ENCODE data around the gene UST.

The UST gene

DNA sequence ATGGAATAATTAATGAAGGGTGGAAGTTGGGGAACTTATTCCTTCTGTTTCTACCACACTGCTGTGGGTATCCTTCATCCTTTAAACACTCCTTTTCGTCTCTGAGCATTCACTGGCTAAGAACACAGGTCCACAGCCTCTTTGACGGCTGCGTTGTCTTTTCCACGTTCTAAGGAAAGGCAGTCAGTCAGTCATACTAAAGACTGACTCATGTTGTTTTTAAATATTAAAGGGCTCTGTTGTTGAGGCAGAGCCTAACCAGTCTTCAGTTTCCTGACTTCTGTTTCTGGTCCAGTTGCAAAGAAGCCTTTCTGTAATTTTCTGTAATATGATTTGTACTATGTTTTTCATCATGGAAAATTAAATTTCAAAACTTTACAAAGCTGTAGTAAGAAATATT is 48.0 kb downstream of the UST start:
- Mint-ChIP-seq H3K36me3 (peaks cover 15% of the 10 kb centered on the region), H3K27ac (no peak overlapping the region), H3K4me3 (no peak overlapping the region), H3K27me3 (no peaks in the 10 kb centered on the region), H3K4me1 (peaks cover 50% of the 10 kb centered on the region), H3K9me3 (peaks cover 3% of the 10 kb centered on the region)
- no peak for ATAC-seq

DNA sequence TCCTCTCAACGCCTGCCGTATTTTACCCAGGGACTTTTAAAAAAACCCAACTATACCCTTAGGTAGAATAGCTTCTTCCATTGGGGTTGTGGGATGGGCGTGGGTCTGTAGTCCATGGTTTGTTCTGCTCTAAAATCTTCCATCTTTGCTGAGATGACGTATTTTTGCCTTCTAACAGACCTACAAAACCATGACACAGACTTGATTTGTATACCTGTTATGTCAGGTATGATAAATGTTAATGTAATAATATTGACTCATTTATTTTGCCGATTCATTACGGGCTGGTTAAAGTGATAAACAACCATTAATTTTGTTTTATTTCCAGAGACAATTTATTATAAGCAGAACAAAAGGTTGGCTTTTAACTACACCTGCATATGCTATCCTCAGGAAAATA is 48.7 kb downstream of the UST start:
- peaks cover 50% of the 10 kb centered on the region for H3K4me1 Mint-ChIP-seq

DNA sequence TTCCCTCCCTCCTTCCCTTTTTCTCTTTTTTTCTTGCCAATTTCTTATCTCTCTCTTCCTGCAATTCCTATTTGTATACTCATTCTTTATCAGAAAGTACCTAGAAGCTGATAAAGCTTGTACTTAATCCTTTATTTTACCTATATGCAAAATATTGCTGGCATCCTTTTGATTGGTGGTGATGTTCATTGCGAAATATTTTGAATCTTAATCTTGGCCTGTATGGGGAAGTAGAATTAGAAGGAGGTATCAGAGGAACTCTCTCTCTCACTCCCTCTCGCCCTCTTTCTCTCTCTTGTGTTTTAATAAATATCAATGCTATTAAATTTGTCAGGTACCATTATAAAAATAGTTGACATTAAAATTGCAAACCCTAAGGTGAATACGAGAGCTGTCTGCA is 52.8 kb downstream of the UST start:
- no peak overlapping the region for H3K4me3 Mint-ChIP-seq
- H3K4me1 Mint-ChIP-seq = peaks cover 60% of the 10 kb centered on the region
- H3K9me3 Mint-ChIP-seq = no peaks in the 10 kb centered on the region
- ATAC-seq = no peak
- no peak overlapping the region for H3K27ac Mint-ChIP-seq
- H3K27me3 Mint-ChIP-seq = no peaks in the 10 kb centered on the region
- no peaks in the 10 kb centered on the region for H3K36me3 Mint-ChIP-seq

More for the DNA sequence above, 48.7 kb downstream of the UST start:
- Mint-ChIP-seq H3K36me3 (peaks cover 15% of the 10 kb centered on the region), H3K9me3 (peaks cover 3% of the 10 kb centered on the region), H3K4me3 (no peak overlapping the region), H3K27ac (no peak overlapping the region), H3K27me3 (no peaks in the 10 kb centered on the region)
- no peak for ATAC-seq

DNA sequence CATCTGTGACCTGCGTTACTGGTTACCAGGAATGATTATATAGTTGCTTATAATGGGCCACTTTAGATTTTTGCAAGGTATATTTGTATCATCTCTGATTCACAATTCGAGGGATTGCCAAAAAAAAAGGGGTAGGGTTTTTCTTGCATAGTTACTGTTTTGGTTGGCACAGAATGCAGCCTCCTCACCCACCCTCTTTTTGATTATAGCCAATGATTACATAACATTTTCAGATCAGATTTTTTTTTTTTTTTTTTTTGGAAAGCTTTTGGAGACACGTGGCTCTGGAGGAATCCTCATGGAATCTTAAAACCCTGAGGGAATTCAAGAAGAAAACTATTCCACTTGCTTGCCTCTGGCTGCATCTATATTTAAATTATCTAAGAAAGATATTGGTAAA is 53.7 kb downstream of the UST start:
- H3K9me3 Mint-ChIP-seq = no peaks in the 10 kb centered on the region

DNA sequence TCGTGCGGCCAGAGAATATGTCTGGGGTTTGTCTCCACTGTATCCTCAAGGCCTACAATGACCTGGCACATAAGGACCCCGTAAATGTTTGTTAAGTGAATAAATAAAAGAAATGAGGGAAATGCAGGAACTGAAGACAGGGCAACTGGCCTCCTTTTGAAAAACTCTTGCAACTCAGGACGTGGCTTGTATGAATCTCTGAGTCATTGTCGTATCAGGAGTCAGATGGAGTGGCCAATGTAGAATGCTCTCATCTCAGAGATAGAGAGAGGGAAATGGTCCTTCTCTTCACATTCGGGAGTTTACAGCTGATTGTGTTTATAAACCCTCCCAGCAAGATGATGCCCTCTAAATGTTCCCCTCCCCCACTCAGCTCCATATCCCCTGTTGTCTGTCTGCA is 57.1 kb downstream of the UST start:
- ATAC-seq = no peak
- H3K27ac Mint-ChIP-seq = no peak overlapping the region
- no peak overlapping the region for H3K4me3 Mint-ChIP-seq
- H3K27me3 Mint-ChIP-seq = no peaks in the 10 kb centered on the region
- H3K4me1 Mint-ChIP-seq = peaks cover 69% of the 10 kb centered on the region
- peaks cover 5% of the 10 kb centered on the region for H3K36me3 Mint-ChIP-seq
- no peaks in the 10 kb centered on the region for H3K9me3 Mint-ChIP-seq

More for the DNA sequence above, 53.7 kb downstream of the UST start:
- H3K4me1 Mint-ChIP-seq = peaks cover 60% of the 10 kb centered on the region
- no peaks in the 10 kb centered on the region for H3K27me3 Mint-ChIP-seq
- peak overlapping the region; percentile 31 for H3K27ac Mint-ChIP-seq
- no peaks in the 10 kb centered on the region for H3K36me3 Mint-ChIP-seq
- no peak for ATAC-seq
- no peak overlapping the region for H3K4me3 Mint-ChIP-seq

DNA sequence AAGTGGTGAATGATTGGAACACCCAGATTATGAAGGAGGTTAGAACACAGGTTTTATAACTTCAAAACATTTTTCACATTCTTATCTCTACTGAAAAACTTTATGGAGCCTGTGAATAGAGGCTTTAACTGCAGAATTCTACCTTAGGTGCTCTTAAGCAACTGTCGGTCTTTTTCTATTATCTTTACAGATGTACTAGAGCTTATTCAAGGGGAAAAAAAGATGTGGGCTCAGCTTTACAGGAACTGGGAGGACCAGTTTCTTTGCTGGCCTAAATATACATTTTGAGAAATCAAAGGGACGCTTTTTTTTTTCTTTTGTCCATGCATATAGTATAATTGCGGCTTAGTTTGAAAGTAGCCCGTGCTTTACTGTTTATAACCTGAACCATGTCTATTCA is 58.9 kb downstream of the UST start:
- no peak for ATAC-seq
- Mint-ChIP-seq H3K36me3 (peaks cover 9% of the 10 kb centered on the region), H3K9me3 (no peaks in the 10 kb centered on the region), H3K4me1 (peaks cover 59% of the 10 kb centered on the region), H3K27me3 (no peaks in the 10 kb centered on the region), H3K4me3 (no peak overlapping the region), H3K27ac (no peak overlapping the region)

DNA sequence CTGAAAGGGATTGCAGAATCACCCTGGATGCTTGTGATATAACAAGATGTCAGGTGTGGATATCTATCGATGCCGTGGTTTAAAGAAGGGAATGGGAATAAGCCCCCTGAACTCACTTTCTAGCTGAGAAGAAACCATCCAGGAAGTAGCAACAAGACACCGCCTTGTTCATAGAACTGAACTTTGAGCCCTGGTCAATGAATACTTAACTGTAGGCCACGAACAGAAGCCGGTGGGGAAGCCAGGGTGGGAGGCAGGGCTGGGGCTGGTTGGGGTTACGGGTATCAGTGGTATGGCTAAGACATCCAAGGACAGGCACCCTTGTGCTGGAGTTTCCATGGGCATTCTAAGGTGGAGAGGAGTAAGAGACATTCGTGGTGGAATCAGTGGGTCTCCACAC is 61.0 kb downstream of the UST start:
- Mint-ChIP-seq H3K9me3 (no peaks in the 10 kb centered on the region), H3K27ac (peak overlapping the region; percentile 4), H3K36me3 (peaks cover 9% of the 10 kb centered on the region), H3K4me1 (peaks cover 48% of the 10 kb centered on the region), H3K27me3 (no peaks in the 10 kb centered on the region), H3K4me3 (no peak overlapping the region)
- ATAC-seq = no peak

DNA sequence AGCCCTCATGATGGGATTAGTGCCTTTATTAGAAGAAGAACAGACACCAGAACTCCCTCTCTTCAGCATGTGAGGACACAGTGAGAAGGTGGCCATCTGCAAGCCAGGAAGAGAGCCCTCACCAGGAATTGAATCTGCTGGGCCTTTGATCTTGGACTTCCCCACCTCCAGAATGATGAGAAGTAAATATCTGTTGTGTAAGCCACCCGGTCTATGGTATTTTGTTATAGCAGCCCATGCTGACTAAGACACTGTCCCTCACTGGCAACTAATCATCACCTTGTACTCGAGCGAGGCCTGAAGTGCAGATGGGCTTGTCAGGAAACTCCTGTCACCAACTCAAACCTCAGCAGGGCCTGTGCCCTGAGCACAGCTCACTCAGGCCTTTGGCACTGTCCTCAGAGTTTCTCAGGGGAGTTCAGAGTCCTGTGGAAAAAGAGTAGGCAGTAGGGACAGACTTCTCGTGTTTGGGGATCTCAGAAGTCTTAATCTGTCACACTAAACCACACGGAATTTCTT is 62.0 kb downstream of the UST start:
- H3K4me3 Mint-ChIP-seq = no peak overlapping the region
- peaks cover 9% of the 10 kb centered on the region for H3K36me3 Mint-ChIP-seq
- ATAC-seq = peak; percentile 20
- H3K27ac Mint-ChIP-seq = peak overlapping the region; percentile 53
- no peaks in the 10 kb centered on the region for H3K9me3 Mint-ChIP-seq
- peaks cover 38% of the 10 kb centered on the region for H3K4me1 Mint-ChIP-seq
- no peaks in the 10 kb centered on the region for H3K27me3 Mint-ChIP-seq

DNA sequence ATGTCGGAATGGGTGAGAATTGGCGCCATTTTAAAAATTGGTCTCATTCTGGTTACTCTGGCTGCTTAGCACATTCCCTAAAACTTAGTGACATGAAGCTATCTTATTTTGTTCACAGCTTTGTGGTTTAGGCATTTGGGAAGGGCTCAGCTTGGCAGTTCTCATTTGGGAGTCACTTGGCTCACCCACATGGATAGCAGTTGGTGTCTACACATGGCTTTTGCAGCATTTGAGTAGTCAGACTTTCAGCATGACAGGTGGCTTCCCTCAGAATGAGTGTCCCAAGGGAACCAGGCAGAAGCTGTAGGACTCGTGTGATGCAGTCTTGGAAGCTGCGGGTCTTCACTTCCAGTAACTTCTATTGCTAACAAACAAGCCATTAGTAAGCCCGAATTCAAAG is 64.6 kb downstream of the UST start:
- Mint-ChIP-seq H3K4me3 (no peak overlapping the region), H3K9me3 (peaks cover 3% of the 10 kb centered on the region), H3K27ac (no peak overlapping the region), H3K27me3 (no peaks in the 10 kb centered on the region), H3K4me1 (peaks cover 36% of the 10 kb centered on the region), H3K36me3 (peaks cover 17% of the 10 kb centered on the region)
- ATAC-seq = no peak

DNA sequence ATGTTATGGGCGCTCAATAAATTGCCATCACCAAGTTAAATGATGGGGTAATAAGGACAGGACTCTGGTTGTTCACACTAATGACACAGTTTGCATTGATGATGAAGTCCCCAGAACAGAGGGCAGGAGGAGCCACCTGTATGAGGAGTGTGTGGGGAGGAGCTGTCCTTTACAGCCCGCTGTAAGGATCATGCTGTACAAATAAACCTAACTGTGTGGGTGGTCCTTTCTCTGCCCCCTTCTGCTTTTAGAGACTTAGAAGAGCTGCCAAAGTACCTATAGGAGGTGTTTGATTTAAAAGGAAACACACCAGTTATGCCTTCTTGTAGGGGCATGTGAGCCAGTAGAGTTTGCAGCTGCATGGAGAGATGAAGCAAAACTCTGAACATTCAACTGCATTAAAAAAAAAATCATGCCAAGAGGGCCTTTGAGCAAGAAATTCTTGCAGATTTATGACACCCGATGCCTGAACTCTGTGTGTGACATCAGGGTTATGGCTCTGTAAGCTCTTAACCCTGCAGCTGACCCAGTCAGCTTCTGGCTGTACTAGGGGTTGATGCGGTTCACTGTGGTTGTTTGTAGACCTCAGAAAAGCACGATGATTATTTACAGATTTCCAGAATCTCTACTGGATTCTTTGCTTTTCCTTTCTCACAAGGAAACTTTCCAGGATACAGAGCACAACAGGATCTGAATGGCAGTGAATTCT is 67.4 kb downstream of the UST start:
- Mint-ChIP-seq H3K4me3 (no peak overlapping the region), H3K9me3 (peaks cover 3% of the 10 kb centered on the region), H3K4me1 (peaks cover 17% of the 10 kb centered on the region), H3K27me3 (no peaks in the 10 kb centered on the region), H3K36me3 (peaks cover 9% of the 10 kb centered on the region), H3K27ac (no peak overlapping the region)
- no peak for ATAC-seq

DNA sequence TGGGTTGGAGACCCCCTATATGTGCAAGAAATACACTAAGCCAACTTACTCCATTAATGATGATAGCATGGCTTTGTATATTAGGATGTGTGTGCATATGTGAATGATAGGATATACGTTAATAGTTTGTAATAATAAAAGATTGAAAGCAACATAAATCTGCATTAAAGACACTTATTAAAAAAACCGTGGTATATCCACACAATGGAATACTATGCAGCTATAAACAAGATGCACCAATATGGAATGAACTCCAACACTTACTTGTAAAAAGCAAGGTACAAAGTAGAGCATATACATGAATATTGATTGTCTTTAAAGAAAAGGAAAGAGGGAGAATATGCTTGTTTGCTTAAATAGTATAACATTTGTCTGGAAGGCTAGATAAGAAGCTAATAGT is 68.0 kb downstream of the UST start:
- Mint-ChIP-seq H3K4me3 (no peak overlapping the region), H3K36me3 (peaks cover 7% of the 10 kb centered on the region), H3K9me3 (peaks cover 3% of the 10 kb centered on the region), H3K27me3 (no peaks in the 10 kb centered on the region), H3K4me1 (peaks cover 18% of the 10 kb centered on the region), H3K27ac (no peak overlapping the region)
- no peak for ATAC-seq

DNA sequence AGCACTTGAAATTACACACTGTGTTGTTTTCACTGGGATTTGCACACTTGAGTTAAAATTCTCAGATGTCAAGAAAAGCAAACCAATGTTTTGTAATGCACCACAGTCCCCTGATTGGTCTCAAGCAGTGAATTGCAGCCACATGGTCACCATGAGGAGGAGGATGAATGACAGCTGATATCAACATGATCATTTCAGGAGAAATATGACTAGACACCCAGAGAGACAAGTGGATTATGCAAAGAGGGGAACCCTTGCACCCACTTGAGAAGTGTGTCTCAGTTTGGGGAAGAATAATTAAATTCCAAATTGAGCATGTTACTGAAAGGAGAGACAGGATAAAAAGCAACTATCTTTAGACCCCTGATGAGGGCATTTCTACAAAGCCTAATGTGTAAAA is 69.3 kb downstream of the UST start:
- H3K36me3 Mint-ChIP-seq = peaks cover 7% of the 10 kb centered on the region
- H3K4me3 Mint-ChIP-seq = no peak overlapping the region
- no peak for ATAC-seq
- peaks cover 20% of the 10 kb centered on the region for H3K4me1 Mint-ChIP-seq
- H3K27ac Mint-ChIP-seq = no peak overlapping the region
- peaks cover 3% of the 10 kb centered on the region for H3K9me3 Mint-ChIP-seq
- no peaks in the 10 kb centered on the region for H3K27me3 Mint-ChIP-seq

DNA sequence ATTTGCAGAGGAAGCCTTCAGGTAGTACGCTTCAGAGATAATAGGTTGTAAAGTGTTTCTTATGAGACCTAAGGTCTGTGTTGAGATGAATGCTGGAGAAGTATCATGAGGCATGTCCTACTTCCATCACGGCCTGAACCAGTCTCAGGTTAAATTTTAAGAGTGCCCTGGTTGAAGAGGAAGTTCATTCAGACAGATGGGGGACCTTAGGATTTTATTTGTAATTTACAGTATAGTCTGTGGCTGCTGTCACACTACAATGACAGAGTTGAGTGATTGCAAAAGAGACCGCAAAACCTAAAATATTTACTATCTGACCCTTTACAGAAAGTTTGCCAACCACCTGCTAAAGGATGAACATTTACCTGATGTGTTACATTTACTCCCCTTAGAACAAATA is 70.9 kb downstream of the UST start:
- Mint-ChIP-seq H3K27me3 (no peaks in the 10 kb centered on the region), H3K9me3 (peaks cover 3% of the 10 kb centered on the region), H3K27ac (no peak overlapping the region), H3K4me3 (no peak overlapping the region), H3K4me1 (peaks cover 28% of the 10 kb centered on the region), H3K36me3 (peaks cover 7% of the 10 kb centered on the region)
- no peak for ATAC-seq

DNA sequence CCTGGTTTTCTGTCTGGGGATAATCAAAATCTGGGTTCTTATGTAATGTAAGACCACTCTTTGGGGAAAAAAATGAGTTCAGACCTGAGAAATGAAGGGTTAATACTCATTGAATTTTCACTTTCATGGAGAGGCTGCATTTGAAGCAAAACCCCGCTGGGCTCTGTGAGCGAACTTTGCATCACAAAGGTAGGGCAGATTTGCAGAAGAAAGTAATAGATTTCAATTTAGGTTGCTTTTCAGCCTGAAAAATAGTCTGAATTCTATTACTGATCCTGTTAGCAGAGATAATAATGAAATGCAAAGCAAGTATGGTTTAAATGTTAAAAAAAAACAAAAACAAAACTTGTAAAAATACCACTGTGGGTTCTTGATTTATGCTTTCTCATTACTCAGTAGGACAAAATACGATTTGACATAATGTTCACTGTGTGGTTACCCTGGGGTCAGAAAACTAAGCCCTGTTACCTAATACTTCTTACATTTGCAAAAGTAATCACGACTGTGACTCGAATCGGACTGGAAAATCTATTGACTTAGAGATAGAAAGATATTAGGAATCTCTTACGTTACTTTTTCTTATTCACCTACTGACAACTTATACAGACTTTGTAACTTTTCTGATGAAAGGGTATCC is 72.2 kb downstream of the UST start:
- Mint-ChIP-seq H3K4me3 (no peak overlapping the region), H3K27ac (peak overlapping the region; percentile 22), H3K36me3 (peaks cover 7% of the 10 kb centered on the region), H3K9me3 (peaks cover 3% of the 10 kb centered on the region), H3K4me1 (peaks cover 41% of the 10 kb centered on the region), H3K27me3 (no peaks in the 10 kb centered on the region)
- no peak for ATAC-seq

DNA sequence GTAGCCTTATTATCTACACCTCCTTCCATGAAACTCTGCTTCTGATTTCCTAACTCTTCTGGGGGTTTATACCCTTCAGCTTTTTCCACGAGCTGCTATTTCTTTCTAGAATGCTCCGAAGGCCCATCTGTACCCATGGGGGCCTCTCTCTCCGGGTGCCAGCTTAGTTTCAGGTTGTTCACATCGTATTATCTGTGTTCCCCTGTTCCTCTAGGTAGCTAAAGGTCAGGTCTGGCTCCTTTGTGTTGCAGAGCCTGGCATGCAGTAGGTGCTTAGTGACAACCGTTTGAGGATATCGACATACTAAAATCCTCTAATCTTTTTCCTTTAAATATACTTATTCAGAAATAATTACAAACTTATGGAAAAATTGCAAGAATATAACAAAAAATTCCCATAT is 73.0 kb downstream of the UST start:
- no peak for ATAC-seq
- Mint-ChIP-seq H3K9me3 (peaks cover 3% of the 10 kb centered on the region), H3K27ac (no peak overlapping the region), H3K4me1 (peaks cover 46% of the 10 kb centered on the region), H3K36me3 (peaks cover 3% of the 10 kb centered on the region), H3K4me3 (no peak overlapping the region), H3K27me3 (no peaks in the 10 kb centered on the region)

DNA sequence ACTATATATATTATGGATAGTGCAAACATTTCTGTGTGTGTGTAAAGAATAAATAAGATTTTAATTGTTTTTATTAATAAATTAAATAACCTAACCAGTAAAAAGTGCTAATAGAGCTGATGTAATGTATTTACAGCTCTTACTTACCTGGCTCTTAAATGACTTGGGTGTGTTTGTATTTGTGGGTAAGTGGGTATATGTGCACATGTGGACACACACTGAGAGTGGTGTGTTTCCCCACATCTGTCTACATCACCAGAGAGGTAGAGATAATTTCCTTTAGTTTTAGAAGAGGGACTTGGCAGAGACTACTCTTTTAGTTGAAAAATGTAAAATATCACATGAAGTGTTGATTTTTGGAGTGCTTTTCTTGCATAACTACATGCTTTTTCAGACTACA is 76.0 kb downstream of the UST start:
- H3K9me3 Mint-ChIP-seq = peaks cover 3% of the 10 kb centered on the region
- H3K27ac Mint-ChIP-seq = no peak overlapping the region
- no peaks in the 10 kb centered on the region for H3K36me3 Mint-ChIP-seq
- no peak for ATAC-seq
- H3K4me1 Mint-ChIP-seq = peaks cover 43% of the 10 kb centered on the region
- no peak overlapping the region for H3K4me3 Mint-ChIP-seq
- H3K27me3 Mint-ChIP-seq = no peaks in the 10 kb centered on the region

All from stimulated activated memory B cell treated with anti-CD40 and anti-IgM and Interleukin-4, amounts not matched to agents 10 μg/mL and 1 μg/mL and 100 μg/mL, for 72 hours (primary cell).